Renal cortex interstitium (tissue), 11 donors: Measurements from ENCODE around the gene CDCA4. TPM values are rescaled to one million over a fixed set of nuclear protein-coding genes. Genes with fewer than 3 reads are reported as not detected.
A peak's percentile ranks its signal among the peaks of the same experiment; 100 is the strongest.

Experiments used
- DNase-seq, 11 donors: peaks; one replicate each; pipeline ENCODE4 v3.0.0-alpha.2; 2013; ENCODE audit warnings: low read depth in 9 of 11, low spot score in 4 of 11; ENCODE audit errors: extremely low read depth in 1 of 11
- polyA plus RNA-seq, 3 donors: library from polyadenylated mRNA; unstranded; fragments of 120-200 nt; gene quantifications; one replicate each; pipeline ENCODE4 v1.2.1, GENCODE V29; 2013; ENCODE audit not compliant: insufficient read length in 3 of 3

Gene CDCA4
- polyA plus RNA-seq, 3 donors: 18.3 to 26.7 (median 19.3) TPM

DNA sequence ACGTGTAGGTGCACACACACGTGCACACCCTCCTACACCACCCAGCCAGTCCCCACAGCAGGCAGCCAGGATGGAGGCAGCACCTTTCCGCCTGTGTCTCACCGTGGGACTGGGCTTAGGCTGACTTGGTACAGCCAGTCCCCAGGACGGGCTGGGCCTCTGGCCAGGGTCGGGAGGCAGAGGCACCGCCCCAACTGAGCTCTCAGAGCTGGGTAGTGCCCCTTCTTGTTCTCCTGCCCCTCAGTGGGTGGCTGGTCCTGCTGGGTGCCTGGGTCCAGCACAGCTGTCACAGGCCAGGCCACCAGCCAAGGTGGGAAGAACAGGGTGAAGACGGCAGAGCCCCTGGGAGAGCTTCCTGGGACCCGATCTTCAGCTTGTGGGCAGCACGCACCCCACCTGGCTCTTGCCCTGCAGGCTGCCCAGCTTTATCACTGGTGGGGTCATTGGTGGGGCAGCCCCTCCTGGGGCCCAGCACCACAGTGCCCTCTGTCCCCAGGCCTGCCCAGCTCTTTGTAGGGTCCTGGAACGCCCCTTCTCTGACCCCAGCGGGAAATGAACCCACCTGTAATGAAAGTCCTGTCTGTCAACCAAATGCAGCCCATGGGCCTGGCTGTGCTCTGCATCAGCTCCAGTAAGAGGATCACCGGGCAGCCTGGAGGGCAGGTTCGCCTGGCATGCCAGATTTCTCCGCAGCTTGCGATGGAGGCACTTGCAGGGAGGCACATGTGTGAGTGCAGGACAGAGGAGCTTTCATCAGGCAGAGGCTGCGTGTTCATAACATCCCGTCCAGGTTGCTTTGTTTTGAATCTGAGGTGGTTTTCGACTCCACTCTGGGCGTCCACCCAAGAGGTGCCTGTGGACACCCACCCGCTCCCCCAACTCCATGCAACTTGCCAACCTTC lies 14.7 kb downstream of the CDCA4 start:
- DNase-seq: no peak

DNA sequence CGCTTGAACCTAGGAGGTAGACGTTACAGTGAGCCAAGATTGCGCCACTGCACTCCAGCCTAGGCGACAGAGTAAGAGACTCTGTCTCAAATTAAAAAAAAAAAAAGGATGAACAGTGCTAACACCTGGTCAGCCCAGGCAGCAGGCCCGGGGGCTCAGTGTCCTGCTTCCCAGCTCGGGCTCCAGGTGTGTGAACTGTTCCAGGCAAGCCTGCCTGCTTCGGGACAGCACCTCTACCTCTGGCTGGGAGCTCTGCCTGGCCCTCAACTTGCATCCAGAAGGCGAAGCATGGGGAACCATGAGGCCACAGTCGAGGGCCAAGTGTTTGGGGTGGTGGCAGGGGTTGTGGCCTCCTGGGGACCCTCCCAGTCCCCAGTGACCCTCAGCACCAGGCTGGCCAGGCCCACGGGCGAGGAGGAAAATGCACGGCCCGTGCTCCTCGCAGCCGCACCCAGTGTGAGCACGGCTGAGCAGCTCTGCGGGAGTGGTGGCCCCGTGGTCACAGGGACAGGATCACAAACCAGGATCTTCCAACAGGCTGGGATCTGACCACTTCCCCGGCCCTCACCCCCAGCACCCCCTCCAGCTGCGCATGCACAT lies 15.5 kb downstream of the CDCA4 start:
- no peak for DNase-seq

DNA sequence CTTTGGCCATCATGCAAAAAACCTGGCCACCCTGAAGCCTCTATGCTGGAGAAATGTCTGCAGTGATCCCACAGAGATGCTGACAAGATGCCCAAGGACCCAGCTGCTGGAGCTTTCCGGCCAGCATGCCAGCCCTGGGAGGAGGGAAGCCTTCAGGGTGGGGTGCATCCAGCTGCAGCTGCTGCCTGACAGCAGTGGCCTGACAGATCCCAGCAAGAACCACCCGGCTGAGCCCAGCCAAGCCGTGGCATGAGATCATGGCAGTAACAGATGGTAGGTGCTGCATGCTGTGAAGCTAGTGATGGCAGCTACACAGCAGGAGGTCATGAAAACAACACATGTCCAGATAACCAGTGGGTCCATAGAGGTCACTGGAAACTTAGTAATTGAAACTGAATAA lies 21.5 kb downstream of the CDCA4 start:
- DNase-seq: no peak

DNA sequence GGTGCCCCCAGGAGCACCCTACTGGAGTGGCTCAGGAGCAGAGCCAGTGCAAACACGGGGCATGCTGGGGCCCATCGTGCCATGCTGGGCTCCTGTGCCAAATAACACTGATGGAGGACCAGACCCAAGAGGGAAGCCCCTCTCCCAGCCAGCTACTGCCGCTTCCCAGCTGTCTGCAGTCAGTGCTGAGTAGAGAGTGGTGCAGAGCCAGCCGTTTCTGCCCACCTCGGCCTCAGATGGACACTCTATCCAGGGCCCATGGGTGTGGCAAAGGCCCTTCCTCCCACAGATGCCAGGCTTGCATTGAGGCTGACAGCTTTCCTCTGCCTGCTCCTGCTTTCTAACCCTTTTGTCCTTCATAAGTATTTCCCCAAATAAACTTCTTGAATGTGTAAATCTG lies 22.1 kb downstream of the CDCA4 start:
- DNase-seq: no peak

DNA sequence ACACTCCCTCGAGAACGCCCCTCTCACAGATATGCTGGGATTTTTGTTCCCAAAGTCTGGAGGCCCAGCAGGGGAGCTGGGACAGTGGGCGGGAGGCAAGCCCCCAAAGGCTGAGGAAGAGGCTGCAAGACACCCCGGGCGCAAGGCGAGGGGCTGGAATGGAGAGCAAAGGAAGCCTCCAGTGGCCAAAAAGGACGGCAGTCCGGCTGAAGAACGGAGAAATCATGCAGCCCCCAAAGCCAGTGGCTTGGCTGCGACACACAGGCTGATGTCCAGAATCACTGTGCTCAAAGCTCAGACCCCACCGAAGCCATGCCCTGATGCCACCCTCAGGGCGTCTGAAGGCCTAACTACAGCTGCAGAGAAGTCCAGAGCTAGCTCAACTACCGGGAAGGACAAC lies 24.4 kb downstream of the CDCA4 start:
- DNase-seq: no peak

DNA sequence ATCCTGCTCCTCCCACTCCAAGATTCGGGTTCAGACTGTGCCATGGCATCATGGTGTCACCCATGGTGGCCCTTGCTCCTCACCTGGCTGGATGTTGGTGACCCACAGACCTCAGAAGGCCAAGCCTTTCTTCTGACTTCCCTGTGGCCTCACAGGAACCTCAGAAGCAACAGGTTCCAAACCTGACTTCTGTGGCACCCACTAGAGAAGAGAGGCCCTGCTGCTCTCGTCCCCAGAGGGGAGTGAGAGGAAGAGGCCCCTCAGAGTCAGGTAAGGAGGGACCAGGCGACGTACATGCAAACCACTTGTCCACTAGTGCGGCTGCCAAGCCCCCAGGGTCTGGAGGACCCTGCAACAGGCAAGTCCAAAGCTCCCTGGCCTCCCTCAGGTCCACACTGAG lies 24.9 kb downstream of the CDCA4 start:
- no peak for DNase-seq

DNA sequence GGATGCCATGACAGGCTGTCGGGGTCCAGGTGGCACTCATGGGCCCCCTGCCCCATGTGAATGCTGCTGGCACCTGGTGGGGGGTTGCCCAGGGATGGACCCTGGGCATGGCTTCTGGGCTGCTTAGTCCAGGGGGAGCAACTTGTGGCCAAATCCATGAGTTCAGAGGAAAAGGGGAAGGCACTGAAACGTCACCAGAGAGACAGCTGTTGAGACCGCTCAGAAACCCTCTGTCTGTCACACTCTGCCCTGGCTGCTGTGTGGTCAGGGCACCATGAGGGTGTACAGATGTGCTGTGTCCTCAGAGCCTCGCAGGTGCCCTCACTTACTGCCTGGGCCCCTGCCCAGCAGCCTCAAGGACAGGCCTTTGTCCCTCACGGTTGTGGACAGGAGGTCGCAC lies 25.9 kb downstream of the CDCA4 start:
- no peak for DNase-seq

DNA sequence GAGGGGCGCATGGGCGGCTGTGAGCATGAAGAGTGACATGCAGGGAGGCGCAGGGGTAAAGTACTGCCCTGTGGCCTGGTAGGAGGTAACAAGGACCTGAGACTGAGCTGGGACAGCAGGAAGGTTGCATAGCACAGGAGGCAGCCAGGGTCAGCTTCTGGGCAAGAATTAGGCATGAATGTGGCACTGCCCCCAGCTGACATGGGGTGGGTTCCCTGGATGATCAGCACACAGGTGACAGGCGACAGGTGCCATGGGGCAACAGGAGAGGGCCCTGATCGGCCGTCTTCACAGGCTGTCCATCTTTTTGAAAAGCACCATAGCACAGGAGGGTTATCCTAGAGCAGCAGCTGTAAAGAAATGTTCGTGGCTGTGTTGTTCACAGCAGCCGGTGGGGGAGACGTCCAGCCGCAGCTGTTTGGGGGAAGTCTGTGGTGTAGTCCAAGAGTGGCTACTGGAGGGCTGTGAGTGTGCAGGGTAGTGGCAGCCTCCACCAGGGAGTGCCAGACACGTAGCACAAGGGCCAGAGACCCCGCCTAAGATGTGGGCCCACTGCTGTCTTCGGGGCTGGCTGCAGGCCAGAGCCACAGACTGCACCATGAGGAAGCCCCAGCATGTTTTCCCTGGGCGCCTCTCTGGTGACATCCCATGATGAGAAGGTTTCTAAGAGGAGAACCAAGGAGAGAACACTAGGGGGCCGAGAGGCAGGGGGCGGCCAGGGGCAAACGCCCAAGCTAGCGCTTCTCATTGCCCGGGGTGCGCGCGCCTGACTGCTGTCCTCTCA lies 26.9 kb downstream of the CDCA4 start:
- no peak for DNase-seq

DNA sequence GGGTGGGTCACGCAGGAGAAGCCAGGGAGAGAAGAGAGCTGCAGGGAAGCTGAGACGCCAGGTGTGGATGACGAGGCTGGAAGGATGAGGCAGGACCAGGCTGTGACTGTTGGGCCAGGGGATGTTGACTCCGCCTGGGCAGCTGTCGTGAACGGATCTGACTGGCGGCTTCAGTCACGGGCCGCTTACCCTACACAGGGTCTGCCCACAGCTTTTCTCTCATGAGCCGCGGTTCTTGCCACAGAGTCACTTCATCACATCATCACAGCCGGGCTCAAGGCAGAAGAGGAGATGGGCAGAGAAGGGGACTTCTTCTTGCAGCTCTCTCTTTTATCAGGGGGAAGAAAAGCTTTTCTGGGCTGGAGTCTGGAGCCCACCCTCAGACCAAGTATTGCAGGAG lies 27.6 kb downstream of the CDCA4 start:
- DNase-seq: no peak

DNA sequence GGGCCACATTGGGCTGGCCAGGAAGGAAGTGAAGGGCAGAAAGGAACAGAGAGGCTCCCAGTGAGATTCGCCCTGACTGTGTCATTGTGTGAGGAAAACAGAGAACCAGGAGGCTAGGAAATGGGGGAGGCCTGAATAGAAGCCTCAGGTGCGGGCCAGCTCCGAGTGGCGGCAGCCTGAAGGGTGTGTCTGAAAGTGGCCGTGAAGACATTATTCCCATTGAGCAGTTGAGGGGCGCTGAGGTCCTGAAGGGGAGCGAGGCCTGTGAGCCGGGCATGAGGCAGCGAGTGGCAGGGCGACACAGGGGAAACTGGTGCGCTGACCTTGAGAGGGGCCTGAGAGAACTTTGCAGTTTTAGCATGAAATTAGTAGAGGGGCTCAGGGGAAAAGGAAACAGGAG lies 28.4 kb downstream of the CDCA4 start:
- no peak for DNase-seq

DNA sequence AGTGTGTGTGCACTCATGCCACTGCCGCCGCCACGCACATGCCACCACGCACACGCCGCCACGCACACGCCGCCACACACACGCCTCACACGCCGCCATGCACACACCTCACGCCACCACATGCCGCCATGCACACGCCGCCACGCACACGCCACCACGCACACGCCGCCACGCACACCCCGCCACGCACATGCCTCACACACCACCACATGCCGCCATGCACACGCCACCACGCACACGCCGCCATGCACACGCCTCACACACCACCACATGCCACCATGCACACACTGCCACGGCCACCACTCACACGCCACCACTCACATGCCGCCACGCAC lies 29.0 kb downstream of the CDCA4 start:
- DNase-seq: no peak

DNA sequence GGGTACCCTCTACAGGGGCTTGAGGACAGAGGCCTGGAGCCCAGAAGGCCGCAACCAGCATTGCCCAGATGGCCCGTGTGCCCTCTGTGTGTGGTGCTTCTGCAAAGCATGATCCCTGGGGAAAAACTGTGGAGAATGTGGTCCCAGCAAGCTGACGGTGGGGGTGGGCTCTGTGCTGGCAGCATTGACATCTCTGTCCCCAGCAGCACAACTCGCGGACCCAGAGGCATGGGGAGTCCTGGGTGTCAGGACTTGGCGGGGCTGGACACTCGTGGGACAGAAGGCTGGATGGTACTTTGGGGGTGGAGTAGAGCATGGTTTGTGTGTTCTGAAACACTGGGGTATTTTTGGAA lies 31.0 kb downstream of the CDCA4 start:
- no peak for DNase-seq

DNA sequence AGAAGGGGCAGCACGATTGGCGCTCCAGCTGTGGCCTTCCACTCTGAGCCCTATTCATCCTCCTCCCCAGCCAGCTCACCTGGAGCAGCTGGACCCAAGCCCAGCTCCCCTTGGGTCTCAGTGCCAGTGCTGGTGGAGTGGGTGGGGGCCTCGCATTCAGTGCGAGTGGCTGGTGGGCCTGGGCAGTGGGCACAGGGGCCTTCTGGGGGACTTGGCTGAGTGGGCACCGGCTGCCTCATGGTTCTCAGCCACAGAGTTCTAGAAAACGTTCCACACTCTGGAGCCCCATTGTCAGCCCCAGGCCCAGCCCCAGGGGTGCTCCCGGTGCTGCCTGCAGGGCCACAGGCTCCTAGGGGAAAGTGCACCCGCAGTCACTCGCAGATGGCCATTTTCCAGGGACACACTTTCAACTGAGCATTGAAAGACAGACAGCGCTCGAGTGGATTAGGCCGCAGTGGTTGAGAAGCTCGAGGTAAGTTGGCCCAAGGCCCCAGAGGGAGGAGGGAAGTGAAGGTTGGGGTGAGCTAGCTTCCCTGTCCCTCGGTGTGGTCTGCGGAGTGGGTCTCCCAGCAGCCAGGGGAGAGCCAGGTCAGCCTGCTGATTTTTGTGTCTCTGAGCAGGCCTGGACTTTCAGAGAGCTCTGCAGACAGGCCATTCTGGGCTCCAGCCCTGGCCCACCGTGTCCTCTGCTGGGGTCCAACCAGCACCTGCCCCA lies 31.5 kb downstream of the CDCA4 start:
- no peak for DNase-seq

DNA sequence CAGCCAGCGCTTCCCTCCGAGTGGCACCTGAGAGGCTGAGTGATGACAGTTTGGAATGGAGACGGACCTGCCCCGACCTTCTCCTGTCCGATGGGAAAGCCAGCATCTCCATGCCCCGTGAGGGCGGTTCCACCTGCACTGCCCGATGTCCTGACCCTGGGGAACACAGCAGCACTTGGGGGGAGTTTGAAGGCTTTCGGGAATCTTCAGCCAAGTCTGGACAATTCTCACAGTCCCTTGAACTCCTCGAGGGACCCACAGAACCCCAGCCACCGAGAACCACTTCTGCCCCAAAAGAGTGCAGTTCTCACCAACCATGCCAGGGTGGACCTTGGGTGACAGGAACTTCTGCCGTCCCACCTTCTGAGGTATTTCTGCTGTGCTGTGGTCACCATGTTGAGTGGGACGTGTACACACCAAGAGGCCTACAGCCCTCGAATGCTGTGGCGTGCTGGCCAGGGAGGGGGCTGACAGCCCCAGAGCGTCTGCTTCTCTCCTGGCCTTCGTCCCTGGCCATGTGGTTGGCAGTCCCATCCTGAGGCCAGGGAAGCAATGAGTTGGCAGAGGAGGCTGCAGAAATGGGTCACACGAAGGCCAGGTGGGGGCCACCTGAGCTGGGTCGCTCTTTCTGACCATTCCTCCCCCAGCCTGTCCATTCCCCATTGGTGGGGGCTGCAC lies 34.3 kb downstream of the CDCA4 start:
- DNase-seq: no peak

DNA sequence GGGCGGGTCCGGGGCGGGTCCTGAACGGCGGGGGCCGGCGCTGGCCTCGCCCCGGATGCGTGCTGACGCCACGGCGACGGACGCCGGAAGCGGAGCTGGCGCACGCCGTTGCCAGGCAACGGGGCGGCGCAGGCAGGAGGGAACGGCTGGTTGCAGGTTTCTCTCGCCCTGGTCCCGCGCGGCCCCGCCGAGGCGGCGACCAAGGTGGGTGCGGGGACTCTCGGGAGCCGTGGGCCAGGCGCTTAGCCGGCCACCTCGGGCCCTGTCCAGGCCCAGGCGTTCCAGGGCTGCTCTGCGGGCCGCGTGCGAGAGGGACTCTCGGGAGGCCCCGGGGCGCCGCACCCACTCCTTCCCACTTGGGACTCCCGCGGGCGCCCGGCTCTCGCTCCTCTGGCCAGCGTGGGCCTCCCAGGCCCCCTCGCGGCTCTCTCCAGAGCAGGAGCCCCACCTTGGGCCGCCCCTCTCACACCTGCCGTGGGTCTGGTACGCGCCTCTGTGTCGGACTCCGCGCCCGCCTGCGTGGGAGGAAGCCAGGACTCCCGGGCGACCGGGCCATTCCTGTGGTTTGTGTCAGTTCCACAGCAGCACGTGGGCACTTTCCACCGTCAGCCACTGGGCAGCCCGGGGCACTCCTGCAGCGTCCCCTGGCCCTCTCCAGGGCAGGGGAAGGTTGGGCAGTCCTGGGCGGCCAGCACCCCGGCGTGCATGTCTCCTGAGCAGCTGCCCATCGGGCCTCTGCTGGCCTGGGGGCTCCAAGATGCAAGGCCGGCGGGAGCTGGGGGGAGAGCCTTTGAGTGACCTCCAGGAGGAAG lies 35.0 kb downstream of the CDCA4 start, which contains the start of gene CLBA1:
CLBA1 (plus strand) TSS at position 114 of the 812 bp plus-strand sequence; CDS start at position 758, 644 bp downstream.
- peak; percentile 71 to 90 (median 86) for DNase-seq

DNA sequence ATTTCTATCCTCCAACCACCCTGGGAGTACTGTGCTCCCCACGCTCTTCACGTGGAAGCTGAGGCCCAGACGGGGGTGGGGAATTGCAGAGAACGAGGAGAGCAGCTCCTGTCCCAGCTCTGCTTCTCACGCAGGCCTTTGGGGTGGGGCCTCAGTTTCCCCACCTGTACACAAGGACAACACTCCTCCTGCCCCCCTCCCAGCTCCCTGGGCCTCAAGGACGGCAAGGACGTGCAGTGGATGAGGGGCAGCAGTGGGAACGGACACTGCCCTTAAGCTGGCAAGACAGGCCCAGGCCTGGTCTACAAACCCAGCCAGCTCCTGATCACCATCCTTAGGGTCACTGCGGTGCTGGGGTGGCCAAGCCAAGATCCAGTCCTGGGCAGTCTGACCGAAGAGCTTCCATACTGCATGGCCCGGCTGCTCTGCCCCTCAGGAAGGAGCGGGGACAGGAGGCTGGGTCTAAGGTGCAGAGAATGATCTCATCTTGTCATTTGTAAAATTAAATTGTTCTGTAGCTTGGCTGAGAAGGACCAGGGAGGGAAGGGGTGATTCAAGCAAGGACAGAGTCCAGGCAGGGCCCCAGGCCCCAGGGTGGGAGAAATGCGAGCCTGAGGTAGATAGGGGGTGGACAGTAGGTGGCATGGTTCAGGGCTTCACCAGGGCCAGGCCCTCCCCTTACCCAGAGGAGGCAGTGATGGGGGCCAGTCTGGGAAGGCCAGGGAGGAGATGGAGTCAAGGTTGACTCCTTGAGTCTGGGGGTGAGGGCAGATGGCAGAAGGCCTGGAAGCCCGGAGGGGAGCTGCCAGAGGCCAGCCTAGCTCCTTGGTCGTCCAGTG lies 36.6 kb downstream of the CDCA4 start:
- DNase-seq: no peak

DNA sequence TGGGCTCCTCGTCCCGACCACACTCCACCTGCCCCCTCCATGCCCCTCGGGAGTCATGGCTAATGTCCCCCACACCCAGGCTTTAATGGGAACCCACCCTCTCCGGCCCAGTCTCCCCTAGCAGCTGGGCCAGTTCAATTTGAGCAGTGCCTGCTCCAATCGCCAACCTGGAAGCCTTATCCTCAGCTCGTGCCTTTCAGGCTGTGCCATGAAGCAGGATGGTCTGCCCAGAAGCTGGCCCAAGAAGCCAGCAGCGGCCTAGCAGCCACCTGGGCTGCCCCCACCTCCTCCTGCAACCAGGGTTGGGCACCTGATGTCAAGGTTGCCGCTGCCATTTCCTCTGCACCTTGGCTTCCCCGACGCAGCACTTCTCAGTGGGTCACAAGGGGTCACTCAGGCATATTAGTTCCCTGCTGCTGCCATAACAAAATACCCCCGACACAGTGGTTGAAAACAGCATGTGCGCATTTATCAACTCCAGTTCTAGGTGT lies 37.6 kb downstream of the CDCA4 start:
- DNase-seq: no peak
